GM18505 (cell line): ENCODE results near the gene ARHGAP23.

Source experiments
- ATAC-seq: cut with Tn5 transposase; IDR thresholded peaks from one replicate; pipeline ENCODE4 v1.9.1; 2021; ENCODE audit not compliant: unreplicated experiment
- POLR2A ChIP-seq: IDR thresholded peaks from 4 replicates; pipeline ENCODE4 v1.6.1; 2011; ENCODE audit warnings: borderline replicate concordance; ENCODE audit not compliant: insufficient read depth, insufficient read length; ENCODE audit errors: extremely low read depth

Gene ARHGAP23, protein sequence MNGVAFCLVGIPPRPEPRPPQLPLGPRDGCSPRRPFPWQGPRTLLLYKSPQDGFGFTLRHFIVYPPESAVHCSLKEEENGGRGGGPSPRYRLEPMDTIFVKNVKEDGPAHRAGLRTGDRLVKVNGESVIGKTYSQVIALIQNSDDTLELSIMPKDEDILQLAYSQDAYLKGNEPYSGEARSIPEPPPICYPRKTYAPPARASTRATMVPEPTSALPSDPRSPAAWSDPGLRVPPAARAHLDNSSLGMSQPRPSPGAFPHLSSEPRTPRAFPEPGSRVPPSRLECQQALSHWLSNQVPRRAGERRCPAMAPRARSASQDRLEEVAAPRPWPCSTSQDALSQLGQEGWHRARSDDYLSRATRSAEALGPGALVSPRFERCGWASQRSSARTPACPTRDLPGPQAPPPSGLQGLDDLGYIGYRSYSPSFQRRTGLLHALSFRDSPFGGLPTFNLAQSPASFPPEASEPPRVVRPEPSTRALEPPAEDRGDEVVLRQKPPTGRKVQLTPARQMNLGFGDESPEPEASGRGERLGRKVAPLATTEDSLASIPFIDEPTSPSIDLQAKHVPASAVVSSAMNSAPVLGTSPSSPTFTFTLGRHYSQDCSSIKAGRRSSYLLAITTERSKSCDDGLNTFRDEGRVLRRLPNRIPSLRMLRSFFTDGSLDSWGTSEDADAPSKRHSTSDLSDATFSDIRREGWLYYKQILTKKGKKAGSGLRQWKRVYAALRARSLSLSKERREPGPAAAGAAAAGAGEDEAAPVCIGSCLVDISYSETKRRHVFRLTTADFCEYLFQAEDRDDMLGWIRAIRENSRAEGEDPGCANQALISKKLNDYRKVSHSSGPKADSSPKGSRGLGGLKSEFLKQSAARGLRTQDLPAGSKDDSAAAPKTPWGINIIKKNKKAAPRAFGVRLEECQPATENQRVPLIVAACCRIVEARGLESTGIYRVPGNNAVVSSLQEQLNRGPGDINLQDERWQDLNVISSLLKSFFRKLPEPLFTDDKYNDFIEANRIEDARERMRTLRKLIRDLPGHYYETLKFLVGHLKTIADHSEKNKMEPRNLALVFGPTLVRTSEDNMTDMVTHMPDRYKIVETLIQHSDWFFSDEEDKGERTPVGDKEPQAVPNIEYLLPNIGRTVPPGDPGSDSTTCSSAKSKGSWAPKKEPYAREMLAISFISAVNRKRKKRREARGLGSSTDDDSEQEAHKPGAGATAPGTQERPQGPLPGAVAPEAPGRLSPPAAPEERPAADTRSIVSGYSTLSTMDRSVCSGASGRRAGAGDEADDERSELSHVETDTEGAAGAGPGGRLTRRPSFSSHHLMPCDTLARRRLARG (N-terminal part only)

DNA sequence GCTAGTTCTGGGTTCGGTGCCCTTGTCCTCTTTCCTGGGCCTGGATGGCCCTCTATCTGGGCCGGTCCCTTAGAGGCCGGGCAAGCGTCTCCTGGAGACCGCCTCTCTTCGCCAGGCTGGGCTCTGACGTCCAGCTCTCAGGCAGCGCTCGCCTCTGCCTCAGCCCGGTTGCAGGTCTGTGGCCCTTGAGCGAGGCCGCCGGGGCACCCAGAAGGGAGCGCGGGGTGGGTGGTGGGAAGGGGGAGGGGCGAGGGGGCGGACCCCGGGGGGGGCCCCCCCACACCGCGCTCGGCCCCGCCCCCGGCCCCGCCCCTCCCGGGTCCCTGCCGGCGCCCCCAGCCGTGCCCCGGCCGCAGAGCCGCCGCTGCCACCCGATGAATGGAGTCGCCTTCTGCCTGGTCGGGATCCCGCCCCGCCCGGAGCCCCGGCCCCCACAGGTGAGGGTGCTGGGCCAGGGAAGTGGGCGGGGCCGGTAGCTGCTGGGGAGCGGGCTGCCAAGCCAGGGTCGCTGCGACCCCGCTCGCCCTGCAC, at the start of gene ARHGAP23:
TSS of gene ARHGAP23 (plus strand) at position 353 of the 531 bp plus-strand sequence. CDS start at position 375, 22 bp downstream.
- no peak for ATAC-seq
- TF ChIP-seq POLR2A, result no peak

- no peak for TF ChIP-seq POLR2A
- ATAC-seq, result no peak
These were observed 48.8 kb upstream of the ARHGAP23 start for GRCh38 chr17:38379448-38379847.

DNA sequence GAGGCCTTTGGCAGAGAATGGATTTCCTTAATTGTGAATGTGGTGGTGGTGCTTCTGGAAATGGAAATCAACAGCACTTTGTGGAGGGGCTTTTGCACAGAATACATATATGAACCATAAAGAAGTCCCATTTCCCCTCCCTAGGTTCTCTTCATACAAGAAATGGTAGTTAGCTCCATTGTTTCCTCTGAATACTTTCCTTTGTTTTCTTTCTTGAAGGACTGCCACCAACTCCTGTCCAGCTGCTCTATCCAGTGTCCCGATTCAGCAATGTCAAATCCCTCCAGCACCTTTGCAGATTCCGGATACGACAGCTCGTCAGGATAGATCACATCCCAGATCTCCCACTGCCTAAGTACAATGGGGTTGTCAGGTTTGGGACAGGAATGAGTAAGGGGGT, 33.2 kb upstream of the ARHGAP23 start:
- no peak for ATAC-seq
- TF ChIP-seq POLR2A, result no peak

GRCh38 chr17:38397227-38397626, 31.0 kb upstream of the ARHGAP23 start:
- ATAC-seq, result no peak
- no peak for TF ChIP-seq POLR2A

DNA sequence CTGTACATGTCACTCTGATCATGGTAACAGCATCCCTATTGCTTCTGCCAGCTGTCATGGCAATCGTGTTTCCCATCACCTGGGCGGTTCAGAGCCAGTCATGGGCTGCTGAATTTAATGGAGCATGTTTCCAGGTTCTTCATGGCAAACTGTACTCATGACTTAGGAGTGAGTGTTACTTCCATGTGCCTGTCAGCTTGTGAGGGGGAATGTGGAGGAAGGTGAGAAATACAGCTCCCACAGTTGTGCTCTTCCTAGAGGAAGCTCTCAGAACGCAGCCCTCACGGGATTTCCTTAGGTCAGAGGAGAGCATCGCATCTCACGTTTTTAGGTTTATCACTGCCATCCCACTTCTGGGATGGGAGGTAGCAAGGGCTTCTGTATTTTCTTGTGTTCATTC, 28.0 kb upstream of the ARHGAP23 start:
- no peak for TF ChIP-seq POLR2A
- no peak for ATAC-seq

DNA sequence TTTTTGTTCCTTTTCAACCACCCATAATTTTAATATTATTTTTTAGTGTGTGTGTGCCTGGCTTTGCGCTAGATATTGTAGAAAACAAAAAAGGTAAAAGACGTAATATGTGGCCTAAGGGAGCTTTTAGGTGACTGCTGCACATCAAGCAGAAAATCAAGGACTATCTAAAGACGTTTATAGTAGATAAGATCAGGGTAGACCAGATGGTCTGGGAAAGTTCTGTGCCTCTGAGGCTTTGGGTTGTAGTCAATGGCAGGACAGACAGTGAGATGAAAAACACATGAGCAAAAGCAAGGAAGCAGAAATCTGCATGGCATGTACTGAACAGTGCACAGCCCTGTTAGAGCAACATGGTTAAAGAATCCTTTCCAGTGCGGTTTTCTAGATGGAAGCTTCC, 26.8 kb upstream of the ARHGAP23 start:
- no peak for ATAC-seq

GRCh38 chr17:38402897-38403296, 25.4 kb upstream of the ARHGAP23 start:
- TF ChIP-seq POLR2A, result no peak
- ATAC-seq, result no peak

More for the DNA sequence above, 26.8 kb upstream of the ARHGAP23 start:
- TF ChIP-seq POLR2A, result no peak

DNA sequence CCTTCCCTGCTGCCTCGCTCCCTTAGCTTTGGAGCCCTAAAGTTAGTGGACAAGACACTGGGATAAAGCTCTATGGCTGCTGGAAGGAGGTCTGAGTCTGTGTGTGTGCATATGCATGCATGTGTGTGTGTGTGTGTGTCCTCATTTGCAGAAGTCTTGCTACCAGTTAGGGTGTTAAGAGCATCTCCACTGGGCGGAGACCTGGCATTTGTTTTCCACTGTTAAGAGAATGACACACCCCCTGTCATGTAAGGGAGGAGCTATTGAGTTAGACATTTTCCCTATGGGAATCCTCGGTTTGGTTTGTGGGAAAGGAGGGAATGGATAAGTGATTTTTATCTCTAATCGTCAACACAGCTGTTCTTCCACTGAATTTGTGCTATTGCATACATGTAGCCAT, 24.8 kb upstream of the ARHGAP23 start:
- no peak for TF ChIP-seq POLR2A
- ATAC-seq, result no peak

DNA sequence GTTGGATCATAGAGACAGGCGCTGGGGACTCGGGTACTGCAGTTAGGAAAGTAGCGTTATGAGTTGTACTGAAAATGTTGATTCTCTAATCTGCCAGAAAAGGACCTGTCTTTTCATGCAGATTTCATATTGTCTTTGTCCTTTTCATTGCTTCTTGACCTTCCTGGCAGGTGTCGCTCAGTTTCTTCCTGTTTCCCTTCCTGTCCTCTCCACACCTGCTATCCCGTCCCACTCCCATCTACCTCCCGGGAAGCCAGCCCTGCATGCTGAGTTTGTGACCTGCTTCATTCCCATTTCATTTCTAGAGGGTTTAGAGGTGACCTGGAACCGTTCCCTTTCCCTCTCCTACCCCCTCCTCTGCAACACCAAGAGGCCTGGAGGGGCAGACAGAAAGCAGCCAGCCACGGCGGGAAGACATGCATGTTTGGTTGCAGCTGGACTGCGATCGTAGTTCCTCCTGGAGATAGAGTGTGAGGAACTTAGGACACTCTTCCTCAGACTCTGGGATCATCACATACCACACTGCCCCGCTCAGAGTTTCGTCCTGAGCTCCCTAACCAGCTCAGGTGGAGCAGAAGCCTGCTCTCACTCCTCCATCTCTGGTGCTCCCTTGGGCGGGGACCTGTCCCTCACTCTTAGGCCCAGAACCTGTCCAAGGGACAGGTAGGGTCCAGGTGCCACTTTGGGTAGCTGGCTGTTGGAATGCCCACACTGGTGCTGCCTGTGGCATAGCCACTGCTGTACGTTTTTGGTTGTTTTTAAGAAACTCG, 23.9 kb upstream of the ARHGAP23 start:
- no peak for ATAC-seq
- TF ChIP-seq POLR2A, result no peak

- no peak for TF ChIP-seq POLR2A
These were observed 22.6 kb upstream of the ARHGAP23 start for GRCh38 chr17:38405654-38406053.

GRCh38 chr17:38410201-38410600, 18.1 kb upstream of the ARHGAP23 start:
- no peak for TF ChIP-seq POLR2A
- ATAC-seq, result no peak

More at GRCh38 chr17:38405654-38406053, 22.6 kb upstream of the ARHGAP23 start:
- no peak for ATAC-seq
